HepG2 (cell line): ENCODE measurements around the gene IPCEF1. TPM values are rescaled to one million over a fixed set of nuclear protein-coding genes. Genes with fewer than 3 reads are reported as not detected.

Source experiments
- FOXP1 ChIP-seq, 2 experiments: fragments of 450-650 bp in 1 of 2; IDR thresholded peaks; 2 replicates each; pipeline ENCODE4 v1.6.1; 2017 to 2018; ENCODE audit warnings: antibody characterized with exemption in 1 of 2
- GABPA ChIP-seq, 2 experiments: IDR thresholded peaks; 2 replicates each; pipeline ENCODE4 v1.6.1; 2011 to 2016; ENCODE audit warnings: low read depth in 2 of 2, low read length in 1 of 2, missing biosample characterization in 1 of 2, missing genetic modification characterization in 1 of 2
- GTF3A ChIP-seq: sonication (generic); formaldehyde crosslinking; conservative IDR thresholded peaks from 2 replicates; pipeline ENCODE4 v1.4.0; 2020; ENCODE audit warnings: mild to moderate bottlenecking, missing genetic modification reagents
- HDAC2 ChIP-seq: sonication (generic); formaldehyde crosslinking; IDR thresholded peaks from 2 replicates; pipeline ENCODE4 v1.4.0; 2020; ENCODE audit warnings: missing genetic modification reagents
- JARID2 ChIP-seq: sonication (generic); formaldehyde crosslinking; IDR thresholded peaks from 2 replicates; pipeline ENCODE4 v1.8.1; 2023; ENCODE audit warnings: missing genetic modification reagents, inconsistent platforms; ENCODE audit not compliant: insufficient replicate concordance
- MTA3 ChIP-seq: sonication (generic); formaldehyde crosslinking; IDR thresholded peaks from 2 replicates; pipeline ENCODE4 v1.4.0; 2020; ENCODE audit warnings: missing genetic modification reagents
- MXI1 ChIP-seq: IDR thresholded peaks from 3 replicates; pipeline ENCODE4 v1.6.1; 2012; ENCODE audit warnings: low read depth, low read length, inconsistent platforms, borderline replicate concordance
- NAIF1 ChIP-seq: sonication (generic); formaldehyde crosslinking; IDR thresholded peaks from 2 replicates; pipeline ENCODE4 v1.5.0; 2020; ENCODE audit warnings: mild to moderate bottlenecking, missing genetic modification reagents, borderline replicate concordance
- NONO ChIP-seq, 2 experiments: fragments of 450-650 bp in 1 of 2; sonication (generic) in 1 of 2; formaldehyde crosslinking in 1 of 2; IDR thresholded peaks in 1 of 2; conservative IDR thresholded peaks in 1 of 2; 2 replicates each; pipeline versions ENCODE4 v1.6.1 to v1.8.0; 2017 to 2022; ENCODE audit warnings: mild to moderate bottlenecking in 1 of 2, missing genetic modification reagents in 1 of 2, moderate library complexity in 1 of 2
- PHF21A ChIP-seq: sonication (generic); formaldehyde crosslinking; IDR thresholded peaks from 2 replicates; pipeline ENCODE4 v1.5.0; 2020; ENCODE audit warnings: mild to moderate bottlenecking, missing genetic modification reagents
- RBM39 ChIP-seq: fragments of 200-400 bp; formaldehyde crosslinking; IDR thresholded peaks from one replicate; pipeline ENCODE4 v1.6.1; 2018; ENCODE audit warnings: antibody characterized with exemption, mild to moderate bottlenecking, low read depth, low read length; ENCODE audit not compliant: poor library complexity, severe bottlenecking
- RELA ChIP-seq: sonication (generic); formaldehyde crosslinking; IDR thresholded peaks from 2 replicates; pipeline ENCODE4 v1.4.0; 2020; ENCODE audit warnings: missing genetic modification reagents
- SIN3B ChIP-seq: fragments of 150-350 bp; IDR thresholded peaks from 2 replicates; pipeline ENCODE4 v1.6.1; 2014; ENCODE audit warnings: low read length
- YEATS4 ChIP-seq: sonication (generic); formaldehyde crosslinking; IDR thresholded peaks from 2 replicates; pipeline ENCODE4 v1.4.0; 2020; ENCODE audit warnings: missing genetic modification reagents, borderline replicate concordance
- ZMYM2 ChIP-seq: sonication (generic); formaldehyde crosslinking; IDR thresholded peaks from 2 replicates; pipeline ENCODE4 v1.8.0; 2022; ENCODE audit warnings: mild to moderate bottlenecking, missing genetic modification reagents
- ZMYM4 ChIP-seq: sonication (generic); formaldehyde crosslinking; IDR thresholded peaks from 2 replicates; pipeline ENCODE4 v1.8.1; 2023; ENCODE audit warnings: mild to moderate bottlenecking, missing genetic modification reagents
- ZNF674 ChIP-seq: sonication (generic); formaldehyde crosslinking; IDR thresholded peaks from 2 replicates; pipeline ENCODE4 v1.5.0; 2020; ENCODE audit warnings: low read depth, mild to moderate bottlenecking, missing genetic modification reagents
- polyA plus RNA-seq, 8 experiments: library from polyadenylated mRNA; depleted of rRNA in 3 of 8; stranded (reverse) in 7 of 8; unstranded in 1 of 8; fragments of >200 nt; fragmentation: Illumina TruSeq in 4 of 8; extraction: Trizol in 4 of 8; gene quantifications; 2 replicates each; pipeline versions ENCODE4 v1.2.1 to v1.2.3, GENCODE V29; 2011 to 2016; ENCODE audit warnings: low read depth in 4 of 8, missing spikeins in 1 of 8, mixed read lengths in 1 of 8; ENCODE audit not compliant: insufficient read depth in 1 of 8
- total RNA-seq, 5 experiments: library from RNA; depleted of rRNA; stranded (reverse); fragments of >200 nt; fragmentation: Illumina TruSeq; extraction: Trizol; gene quantifications; 2 replicates each; pipeline ENCODE4 v1.2.3, GENCODE V29; 2016; ENCODE audit warnings: low read depth in 1 of 5
- TF ChIP-seq, protein P1 (sequence below): sonication (generic); formaldehyde crosslinking; IDR thresholded peaks from 2 replicates; pipeline ENCODE4 v1.4.0; 2020; ENCODE audit warnings: missing genetic modification reagents
- TF ChIP-seq, protein P2 (sequence below): sonication (generic); formaldehyde crosslinking; IDR thresholded peaks from one replicate; pipeline ENCODE4 v1.5.1; 2020; ENCODE audit warnings: mild to moderate bottlenecking, missing genetic modification reagents; ENCODE audit errors: not compliant biosample characterization

Gene IPCEF1
- total and polyA plus RNA-seq, 2 of the 13 experiments (the other 11 are each of a cell fraction or from before 2014, with no cell fraction given), result 0.03 TPM; not detected in 1

DNA sequence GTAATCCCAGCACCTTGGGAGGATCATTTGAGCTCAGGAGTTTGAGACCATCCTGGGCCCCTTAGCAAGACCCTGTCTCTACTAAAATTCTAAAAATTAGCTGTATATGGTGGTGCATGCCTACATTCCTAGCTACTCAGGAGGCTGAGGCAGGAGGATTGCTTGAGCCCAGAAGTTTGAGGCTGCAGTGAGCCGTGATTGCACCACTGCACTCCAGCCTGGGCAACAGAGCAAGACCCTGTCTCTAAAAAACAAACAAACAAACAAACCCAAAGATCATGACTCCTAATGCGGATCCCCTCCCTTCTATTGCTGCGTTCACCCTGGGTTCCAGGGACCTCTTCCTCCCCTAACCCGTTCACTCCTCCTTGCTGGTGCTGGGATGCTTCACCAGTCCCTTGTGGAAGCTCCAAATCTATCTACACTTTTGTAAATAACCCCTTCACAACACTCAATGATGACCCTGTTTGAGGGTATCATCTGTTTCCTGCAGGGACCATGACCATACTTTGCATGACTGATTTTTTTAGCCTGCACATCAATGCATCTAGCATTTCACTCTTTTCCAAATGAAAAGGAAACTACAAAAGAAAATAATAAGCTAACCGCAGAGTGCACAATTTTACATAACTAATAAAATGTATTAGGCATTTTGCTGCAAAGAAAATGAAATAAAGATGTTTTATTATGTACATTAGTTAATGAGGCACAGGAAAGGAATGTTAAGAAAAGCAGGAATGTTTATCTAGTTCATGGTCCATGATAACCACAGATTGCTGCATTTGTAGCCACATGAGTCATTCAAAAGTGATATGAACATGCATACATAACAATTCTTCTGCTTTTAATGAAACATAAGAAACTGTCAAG, 30.5 kb upstream of the IPCEF1 start (continued):
- TF ChIP-seq NONO (IDR thresholded peaks at IDR 0.05) (no peak), NONO (CRISPR knock-in tag; conservative IDR thresholded peaks at IDR 0.05) (no peak), FOXP1 (IDR thresholded peaks at IDR 0.05) (no peak), FOXP1 (CRISPR knock-in tag; IDR thresholded peaks at IDR 0.05) (no peak), MXI1 (peak; percentile 19; the same call in 1 of the 3 replicates), ZNF674 (CRISPR knock-in tag) (no peak), NAIF1 (CRISPR knock-in tag) (no peak), PHF21A (CRISPR knock-in tag) (no peak), MTA3 (CRISPR knock-in tag) (no peak), ZMYM4 (CRISPR knock-in tag) (no peak), YEATS4 (CRISPR knock-in tag) (no peak), RELA (CRISPR knock-in tag) (no peak), SIN3B (no peak), GTF3A (CRISPR knock-in tag) (no peak), RBM39 (no peak), GABPA (IDR thresholded peaks at IDR 0.05; ENCODE audit: low read depth, low read length) (no peak), GABPA (CRISPR knock-in tag; IDR thresholded peaks at IDR 0.05; ENCODE audit: low read depth) (no peak), ZMYM2 (peak; percentile 49; the same call in 1 of the 2 replicates), JARID2 (CRISPR knock-in tag) (no peak), HDAC2 (CRISPR knock-in tag) (0 out of 2 replicates have a peak, but pooled peaks have one; percentile 22)
- TF ChIP-seq, protein P1, sequence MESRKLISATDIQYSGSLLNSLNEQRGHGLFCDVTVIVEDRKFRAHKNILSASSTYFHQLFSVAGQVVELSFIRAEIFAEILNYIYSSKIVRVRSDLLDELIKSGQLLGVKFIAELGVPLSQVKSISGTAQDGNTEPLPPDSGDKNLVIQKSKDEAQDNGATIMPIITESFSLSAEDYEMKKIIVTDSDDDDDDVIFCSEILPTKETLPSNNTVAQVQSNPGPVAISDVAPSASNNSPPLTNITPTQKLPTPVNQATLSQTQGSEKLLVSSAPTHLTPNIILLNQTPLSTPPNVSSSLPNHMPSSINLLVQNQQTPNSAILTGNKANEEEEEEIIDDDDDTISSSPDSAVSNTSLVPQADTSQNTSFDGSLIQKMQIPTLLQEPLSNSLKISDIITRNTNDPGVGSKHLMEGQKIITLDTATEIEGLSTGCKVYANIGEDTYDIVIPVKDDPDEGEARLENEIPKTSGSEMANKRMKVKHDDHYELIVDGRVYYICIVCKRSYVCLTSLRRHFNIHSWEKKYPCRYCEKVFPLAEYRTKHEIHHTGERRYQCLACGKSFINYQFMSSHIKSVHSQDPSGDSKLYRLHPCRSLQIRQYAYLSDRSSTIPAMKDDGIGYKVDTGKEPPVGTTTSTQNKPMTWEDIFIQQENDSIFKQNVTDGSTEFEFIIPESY (CRISPR knock-in tag), result 0 out of 2 replicates have a peak, but pooled peaks have one; percentile 9
- TF ChIP-seq, protein P2, sequence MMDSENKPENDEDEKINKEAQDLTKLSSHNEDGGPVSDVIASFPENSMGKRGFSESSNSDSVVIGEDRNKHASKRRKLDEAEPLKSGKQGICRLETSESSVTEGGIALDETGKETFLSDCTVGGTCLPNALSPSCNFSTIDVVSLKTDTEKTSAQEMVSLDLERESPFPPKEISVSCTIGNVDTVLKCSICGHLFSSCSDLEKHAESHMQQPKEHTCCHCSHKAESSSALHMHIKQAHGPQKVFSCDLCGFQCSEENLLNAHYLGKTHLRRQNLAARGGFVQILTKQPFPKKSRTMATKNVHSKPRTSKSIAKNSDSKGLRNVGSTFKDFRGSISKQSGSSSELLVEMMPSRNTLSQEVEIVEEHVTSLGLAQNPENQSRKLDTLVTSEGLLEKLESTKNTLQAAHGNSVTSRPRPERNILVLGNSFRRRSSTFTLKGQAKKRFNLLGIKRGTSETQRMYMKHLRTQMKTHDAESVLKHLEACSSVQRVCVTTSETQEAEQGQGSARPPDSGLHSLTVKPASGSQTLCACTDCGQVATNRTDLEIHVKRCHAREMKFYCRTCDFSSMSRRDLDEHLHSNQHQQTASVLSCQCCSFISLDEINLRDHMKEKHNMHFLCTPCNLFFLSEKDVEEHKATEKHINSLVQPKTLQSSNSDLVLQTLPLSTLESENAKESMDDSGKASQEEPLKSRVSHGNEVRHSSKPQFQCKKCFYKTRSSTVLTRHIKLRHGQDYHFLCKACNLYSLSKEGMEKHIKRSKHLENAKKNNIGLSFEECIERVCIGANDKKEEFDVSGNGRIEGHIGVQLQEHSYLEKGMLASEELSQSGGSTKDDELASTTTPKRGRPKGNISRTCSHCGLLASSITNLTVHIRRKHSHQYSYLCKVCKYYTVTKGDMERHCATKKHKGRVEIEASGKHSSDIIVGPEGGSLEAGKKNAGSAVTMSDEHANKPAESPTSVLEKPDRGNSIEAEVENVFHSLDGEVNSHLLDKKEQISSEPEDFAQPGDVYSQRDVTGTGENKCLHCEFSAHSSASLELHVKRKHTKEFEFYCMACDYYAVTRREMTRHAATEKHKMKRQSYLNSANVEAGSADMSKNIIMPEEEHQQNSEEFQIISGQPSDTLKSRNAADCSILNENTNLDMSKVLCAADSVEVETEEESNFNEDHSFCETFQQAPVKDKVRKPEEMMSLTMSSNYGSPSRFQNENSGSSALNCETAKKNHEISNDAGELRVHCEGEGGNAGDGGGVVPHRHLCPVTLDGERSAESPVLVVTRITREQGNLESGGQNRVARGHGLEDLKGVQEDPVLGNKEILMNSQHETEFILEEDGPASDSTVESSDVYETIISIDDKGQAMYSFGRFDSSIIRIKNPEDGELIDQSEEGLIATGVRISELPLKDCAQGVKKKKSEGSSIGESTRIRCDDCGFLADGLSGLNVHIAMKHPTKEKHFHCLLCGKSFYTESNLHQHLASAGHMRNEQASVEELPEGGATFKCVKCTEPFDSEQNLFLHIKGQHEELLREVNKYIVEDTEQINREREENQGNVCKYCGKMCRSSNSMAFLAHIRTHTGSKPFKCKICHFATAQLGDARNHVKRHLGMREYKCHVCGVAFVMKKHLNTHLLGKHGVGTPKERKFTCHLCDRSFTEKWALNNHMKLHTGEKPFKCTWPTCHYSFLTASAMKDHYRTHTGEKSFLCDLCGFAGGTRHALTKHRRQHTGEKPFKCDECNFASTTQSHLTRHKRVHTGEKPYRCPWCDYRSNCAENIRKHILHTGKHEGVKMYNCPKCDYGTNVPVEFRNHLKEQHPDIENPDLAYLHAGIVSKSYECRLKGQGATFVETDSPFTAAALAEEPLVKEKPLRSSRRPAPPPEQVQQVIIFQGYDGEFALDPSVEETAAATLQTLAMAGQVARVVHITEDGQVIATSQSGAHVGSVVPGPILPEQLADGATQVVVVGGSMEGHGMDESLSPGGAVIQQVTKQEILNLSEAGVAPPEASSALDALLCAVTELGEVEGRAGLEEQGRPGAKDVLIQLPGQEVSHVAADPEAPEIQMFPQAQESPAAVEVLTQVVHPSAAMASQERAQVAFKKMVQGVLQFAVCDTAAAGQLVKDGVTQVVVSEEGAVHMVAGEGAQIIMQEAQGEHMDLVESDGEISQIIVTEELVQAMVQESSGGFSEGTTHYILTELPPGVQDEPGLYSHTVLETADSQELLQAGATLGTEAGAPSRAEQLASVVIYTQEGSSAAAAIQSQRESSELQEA (CRISPR knock-in tag), result no peak
